ENCODE data around the gene HAS3.

Gene HAS3

DNA sequence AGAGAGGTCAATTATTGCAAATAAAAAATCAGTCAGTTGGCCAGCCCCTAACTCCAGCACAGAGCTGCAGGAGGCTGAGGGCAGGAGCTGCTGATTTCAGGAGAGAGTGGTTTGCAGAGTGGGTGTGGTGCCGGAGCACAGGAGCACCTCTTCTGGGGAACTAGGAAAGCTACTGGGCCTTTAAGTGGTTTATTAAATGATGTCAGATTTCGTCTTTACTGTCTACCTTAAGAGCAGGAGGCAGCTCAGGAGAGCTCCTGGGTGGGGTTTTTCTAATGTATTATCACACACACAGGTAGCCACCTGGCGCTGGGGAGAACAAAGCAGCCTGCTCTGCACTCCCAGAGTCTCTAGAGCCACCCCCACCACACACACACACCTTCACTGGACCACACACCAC lies 11.5 kb upstream of the HAS3 start:
- DNase-seq, result no peak

DNA sequence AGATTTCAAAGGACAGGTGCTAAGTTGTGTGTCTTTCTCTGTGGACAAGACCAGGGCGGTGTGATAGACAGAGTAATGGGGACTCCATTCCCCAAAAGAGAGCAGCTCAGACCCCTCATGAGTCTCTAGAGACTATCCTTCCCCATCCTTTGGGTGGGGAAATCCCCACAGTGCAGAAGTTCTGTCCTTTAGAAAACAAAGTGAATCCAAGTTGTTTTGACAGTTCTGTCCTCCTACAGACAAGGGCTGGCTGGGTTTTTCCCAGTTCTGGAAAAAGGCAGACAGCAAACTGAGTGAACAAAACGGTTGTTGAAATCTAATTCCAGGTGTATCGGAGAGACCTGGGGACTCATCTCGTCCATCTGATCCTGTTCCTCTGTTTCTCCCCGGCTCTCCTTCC lies 11.0 kb upstream of the HAS3 start:
- DNase-seq, result no peak

DNA sequence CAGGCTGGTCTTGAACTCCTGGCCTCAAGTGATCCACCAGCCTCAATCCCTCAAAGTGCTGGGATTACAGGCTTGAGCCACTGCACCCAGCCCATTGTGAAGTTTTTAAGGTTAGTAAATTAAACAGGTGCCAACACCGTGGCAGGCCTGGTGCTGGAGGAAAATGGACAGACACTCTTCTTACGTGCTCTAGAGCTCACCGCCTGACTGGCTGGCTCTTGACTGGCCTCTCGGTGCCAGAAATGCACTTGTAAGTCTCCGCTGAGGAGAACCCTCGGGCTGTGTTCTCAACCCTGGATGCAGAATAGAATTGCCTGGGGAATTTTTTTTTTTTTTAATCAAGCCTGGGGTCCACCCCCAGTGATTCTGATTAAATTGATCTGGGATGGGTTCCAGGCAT lies 10.3 kb upstream of the HAS3 start:
- no peak for DNase-seq

DNA sequence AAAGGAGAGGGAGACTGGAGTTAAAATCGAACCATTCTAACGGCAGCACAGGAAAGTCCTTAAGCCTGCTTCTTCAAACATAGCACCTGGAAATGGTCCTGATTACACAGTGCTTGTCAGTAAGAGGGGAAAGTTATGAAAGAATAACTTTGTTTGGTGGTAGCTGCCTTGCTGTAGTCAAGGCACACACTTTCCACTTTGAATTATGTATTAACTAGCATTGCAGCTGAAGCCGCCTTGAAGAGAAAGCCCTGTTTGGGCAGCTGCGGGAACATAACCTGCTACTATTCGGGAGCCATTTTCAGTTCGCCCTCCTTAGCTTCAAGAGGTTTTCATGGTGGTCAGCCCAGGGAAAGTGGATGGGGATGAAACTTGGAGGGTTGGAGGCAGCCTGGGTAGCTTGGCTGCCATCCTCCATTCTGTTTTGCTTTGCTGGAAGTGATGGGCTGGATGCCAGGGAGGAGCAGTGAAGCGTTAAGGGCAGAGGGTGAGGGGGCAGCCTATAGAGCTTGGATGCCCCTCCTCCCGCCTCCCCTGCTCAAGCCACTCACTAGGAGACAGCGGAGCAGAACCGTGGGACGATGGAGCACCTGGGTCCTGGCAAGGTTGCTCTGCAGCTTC lies 5.3 kb upstream of the HAS3 start:
- no peak for DNase-seq

DNA sequence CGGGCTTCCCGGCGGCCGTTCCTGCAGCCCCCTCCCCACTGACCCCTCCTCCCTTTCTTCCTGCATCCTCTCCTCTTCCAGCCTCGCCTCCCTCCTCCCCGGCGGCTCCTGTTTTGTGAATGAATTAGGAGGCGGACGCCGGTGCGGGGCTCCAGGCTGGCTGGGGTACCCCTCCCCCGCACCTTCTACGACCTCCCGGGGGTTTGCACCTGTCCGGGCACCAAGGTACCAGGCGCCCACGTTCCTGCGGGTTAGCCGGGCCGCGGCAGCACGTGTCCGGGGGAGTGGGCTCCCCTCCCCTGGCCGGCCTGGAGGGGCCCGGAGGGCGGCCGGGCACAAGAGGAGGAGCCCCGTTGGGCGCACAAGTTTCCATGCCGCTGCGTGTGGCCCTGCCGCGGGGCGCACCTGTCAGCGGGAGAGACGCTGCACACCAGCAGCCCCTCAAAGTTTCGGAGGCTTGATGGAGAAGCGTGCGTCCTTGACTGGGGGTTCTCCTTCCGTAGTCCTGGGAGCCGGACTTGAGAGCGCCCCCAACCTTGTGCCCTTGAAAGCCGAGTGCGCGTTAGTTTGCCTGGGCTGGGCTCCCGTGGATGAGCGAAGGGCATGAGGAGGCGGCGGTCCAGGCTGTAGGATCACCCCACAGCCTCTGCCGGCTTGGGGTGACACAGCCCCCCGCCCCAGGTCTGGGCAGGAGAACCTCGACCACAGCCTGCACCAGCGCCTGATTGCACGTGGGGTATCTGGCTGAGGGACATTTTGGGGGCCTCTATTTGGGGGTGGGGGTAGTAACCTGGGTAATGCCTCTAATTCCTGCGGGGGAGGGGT lies 1.2 kb downstream of the HAS3 start:
- DNase-seq, result no peak

DNA sequence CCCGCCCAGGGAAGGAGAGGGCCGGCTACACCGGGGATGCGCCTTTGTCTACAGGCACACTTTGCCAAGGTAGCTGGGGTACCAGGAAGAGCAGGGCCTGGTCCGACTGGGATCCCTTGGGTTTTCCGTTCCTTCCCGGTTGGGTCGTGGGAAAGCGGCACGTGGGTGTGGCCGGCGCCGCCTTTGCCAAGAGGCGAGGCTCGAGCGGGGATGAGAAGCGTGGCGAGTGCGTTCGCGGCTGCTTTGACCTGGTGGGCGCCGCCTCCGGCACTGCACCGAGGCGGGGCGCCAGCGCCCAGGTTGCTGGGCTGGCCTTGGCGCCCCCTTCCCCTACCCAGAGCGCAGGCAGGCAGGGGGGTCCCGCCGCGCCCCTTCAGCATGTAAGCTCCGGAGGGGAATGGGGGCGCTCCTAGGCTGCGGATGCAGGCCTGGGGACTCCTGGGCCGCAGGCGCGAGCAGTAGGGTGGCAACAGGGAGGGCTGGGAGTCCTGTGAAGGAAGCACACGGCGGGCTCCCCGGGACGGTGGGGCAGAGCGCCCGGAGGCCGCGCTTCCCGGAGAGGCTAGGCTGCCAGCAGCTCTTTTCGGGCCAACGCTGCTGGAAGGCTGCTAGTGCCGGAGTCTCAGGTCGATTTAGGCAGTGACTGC lies 2.0 kb downstream of the HAS3 start:
- DNase-seq, result no peak

DNA sequence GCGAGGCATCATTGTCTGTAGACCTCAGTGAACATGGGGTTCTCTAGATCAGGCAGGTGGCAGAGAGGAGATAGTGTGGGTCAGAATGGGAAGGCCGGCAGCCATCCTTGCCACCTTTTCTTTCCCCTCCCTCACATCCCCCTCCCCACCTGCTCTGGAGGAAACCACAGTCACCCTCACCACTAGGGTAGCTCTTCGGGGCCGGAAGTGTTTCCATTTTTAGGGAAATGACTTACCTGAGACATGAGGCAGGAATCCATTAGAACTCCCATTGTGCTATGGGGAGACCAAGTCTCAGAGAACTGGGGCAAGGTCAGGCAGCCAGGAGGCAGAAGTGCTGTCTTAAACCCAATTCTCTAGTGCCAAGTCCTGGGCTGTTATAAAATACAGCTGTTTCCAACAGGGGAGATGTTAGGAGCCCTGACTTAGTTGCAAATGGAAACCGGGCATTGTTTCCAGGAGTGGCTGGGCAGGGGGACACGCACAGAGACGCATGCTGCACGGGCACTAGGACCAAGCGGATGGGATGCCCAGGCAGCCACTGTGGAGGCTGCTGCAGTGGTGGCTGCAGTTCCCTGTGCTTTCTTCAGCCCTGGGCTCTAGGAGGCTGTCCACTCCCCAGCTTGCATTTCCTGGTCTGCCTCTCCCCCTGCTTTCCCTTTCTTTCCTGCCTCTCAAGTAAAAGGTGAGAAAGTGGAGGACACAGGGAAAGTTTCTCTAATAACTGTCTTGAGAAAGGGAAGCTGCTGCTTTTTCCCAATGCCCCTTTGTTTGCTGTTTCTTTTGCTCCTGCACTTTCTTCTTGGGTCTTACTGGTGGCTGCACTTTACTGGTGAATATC lies 2.8 kb downstream of the HAS3 start:
- DNase-seq, result no peak

DNA sequence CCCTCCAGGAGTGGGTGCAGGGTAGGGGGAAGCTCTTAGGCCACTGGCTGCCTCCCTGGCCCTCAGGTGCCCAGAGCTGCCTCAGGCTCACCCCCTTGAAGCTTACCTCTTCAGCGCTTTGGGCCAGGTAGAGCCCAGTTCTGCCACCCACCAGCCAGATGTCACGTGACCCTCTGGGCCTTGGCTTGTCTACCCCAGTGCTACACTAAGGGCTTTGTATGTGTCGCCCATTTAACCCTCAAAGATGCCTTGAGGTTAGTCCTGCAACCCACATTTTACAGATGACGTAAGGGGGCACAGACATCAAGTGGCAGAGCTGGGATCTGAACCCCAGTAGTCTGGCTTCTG lies 3.4 kb downstream of the HAS3 start:
- DNase-seq, result no peak

DNA sequence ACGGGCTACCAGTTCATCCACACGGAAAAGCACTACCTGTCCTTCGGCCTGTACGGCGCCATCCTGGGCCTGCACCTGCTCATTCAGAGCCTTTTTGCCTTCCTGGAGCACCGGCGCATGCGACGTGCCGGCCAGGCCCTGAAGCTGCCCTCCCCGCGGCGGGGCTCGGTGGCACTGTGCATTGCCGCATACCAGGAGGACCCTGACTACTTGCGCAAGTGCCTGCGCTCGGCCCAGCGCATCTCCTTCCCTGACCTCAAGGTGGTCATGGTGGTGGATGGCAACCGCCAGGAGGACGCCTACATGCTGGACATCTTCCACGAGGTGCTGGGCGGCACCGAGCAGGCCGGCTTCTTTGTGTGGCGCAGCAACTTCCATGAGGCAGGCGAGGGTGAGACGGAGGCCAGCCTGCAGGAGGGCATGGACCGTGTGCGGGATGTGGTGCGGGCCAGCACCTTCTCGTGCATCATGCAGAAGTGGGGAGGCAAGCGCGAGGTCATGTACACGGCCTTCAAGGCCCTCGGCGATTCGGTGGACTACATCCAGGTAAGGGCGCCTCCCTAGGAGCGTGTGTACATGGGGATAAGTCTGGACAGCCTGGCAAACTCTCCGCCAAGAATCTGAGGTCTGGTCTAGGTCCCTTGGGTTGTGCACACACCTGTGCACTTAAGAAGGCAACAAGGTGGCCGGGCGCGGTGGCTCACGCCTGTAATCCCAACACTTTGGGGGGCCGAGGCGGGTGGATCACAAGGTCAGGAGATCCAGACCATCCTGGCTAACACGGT lies 4.2 kb downstream of the HAS3 start:
- no peak for DNase-seq

DNA sequence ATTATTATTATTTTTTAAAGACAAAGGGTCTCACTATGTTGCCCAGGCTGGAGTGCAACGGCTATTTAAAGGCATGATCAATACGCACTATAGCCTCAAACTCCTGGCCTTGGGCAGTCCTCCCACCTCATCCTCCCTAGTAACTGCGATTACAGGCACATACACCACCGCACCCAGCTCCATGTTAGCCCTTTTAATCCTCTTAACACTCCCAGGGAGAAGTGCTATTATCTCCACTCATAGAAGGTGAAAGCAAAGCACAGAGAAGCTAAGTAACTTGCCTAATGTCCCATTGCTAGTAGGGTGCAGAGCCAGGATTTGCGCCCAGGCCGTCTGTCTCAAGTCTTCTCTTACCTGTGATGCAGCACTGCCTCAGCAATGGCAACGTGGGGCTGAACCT lies 5.0 kb downstream of the HAS3 start:
- no peak for DNase-seq

DNA sequence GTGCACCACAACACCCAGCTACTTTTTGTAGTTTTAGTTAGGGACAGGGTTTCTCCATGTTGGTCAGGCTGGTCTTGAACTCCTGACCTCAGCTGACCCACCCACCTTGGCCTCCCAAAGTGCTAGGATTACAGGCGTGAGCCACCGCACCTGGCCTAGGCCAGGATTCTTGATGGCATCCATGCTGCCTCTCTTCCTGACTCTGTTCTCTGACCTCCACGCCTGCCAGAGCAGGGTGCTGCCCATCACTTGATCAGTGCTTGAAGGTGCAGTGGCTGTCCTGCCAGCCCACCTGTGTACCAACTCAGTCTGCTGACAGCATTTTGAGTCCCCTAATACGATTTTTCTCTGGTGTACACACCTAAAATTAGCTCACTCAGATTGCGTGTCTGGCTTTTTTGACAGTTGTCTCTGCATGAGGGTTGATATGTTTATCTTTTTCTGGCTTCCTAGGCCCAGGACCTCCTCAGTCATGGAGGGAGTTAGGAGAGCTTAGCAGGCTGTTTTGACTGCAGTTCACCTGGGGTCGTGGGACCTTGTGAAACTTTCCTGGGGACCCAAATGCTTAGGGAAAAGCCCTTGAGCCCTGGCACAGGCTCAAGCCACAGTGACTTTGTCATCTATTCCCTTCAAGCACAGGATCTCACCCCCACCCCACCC lies 5.9 kb downstream of the HAS3 start:
- DNase-seq, result no peak

DNA sequence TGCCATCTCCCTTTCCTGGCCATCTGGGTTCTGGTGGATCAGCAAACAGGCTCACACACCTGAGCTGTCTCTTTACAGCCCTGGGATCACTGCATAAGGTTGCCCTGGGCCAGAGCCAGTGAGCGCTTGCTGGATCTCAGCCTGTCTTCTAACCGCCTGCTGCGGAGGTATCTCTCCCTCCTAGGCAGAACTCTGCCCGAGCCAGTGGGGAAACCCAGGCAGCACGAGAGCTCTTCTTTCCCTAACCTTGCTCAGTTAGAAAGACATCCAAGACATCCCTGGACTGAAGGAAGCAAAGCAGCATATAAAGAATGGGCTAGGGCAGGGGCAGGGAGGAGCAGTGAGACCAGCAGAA lies 6.4 kb downstream of the HAS3 start:
- no peak for DNase-seq

DNA sequence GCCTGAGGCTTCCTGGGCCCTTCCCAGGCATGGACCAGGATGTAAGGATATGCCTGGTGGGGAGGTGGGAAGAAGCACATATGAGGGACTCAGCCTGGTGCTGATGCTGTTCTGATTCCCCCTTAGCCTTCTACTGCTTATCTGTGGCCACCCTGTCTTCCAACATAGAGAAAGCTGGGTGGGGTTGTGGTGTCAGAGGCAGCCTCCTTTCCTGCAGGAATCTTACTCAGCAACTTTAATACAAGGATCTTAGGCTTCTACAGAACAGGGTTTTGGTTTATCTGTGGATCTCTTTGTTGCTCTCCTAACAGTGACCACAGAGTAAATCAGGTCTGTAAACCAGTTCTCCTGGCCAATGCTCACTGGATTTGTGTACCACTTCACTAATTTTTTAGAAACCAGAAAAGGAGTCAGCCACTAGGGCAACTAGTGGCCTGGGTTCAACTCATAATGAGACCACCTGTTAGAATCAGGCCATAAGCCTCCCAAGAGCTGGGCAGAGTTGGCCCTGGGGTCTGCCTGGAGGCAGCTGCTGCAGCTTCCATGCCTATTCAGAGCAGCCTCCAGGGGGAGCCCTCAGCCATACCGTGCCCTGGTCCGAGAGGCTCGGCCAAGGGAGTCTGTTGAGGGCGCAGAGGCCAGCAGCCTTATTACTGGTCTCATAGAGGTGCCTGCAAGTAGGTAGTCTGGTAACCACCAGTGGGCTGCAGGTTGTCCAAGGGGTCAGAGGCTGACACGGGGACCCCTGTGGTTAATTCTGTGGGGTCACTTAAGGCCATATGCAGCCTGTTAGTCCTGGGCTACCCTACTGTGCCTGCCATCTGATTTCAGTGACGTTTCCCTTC lies 7.1 kb downstream of the HAS3 start:
- DNase-seq, result peak; percentile 27

DNA sequence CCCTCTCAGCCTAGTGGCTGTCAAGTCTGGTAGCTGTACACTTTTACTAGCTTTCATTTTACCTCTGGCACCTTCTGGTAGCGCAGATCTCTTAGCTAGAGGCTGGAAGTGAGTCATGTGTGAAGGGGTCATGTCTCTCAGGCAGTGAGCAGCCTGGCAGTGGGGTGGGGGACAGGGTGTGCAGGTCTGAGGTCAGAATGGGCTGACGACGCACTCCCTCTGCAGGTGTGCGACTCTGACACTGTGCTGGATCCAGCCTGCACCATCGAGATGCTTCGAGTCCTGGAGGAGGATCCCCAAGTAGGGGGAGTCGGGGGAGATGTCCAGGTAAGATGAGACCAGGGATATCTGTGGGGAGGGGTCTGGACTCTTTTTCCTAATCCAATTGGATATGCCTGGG lies 7.8 kb downstream of the HAS3 start:
- no peak for DNase-seq

DNA sequence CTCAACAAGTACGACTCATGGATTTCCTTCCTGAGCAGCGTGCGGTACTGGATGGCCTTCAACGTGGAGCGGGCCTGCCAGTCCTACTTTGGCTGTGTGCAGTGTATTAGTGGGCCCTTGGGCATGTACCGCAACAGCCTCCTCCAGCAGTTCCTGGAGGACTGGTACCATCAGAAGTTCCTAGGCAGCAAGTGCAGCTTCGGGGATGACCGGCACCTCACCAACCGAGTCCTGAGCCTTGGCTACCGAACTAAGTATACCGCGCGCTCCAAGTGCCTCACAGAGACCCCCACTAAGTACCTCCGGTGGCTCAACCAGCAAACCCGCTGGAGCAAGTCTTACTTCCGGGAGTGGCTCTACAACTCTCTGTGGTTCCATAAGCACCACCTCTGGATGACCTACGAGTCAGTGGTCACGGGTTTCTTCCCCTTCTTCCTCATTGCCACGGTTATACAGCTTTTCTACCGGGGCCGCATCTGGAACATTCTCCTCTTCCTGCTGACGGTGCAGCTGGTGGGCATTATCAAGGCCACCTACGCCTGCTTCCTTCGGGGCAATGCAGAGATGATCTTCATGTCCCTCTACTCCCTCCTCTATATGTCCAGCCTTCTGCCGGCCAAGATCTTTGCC lies 9.0 kb downstream of the HAS3 start:
- DNase-seq, result no peak

DNA sequence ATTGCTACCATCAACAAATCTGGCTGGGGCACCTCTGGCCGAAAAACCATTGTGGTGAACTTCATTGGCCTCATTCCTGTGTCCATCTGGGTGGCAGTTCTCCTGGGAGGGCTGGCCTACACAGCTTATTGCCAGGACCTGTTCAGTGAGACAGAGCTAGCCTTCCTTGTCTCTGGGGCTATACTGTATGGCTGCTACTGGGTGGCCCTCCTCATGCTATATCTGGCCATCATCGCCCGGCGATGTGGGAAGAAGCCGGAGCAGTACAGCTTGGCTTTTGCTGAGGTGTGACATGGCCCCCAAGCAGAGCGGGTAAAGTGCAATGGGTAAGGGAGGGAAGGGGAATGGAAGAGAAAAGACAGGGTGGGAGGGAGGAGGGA lies 9.5 kb downstream of the HAS3 start:
- no peak for DNase-seq

DNA sequence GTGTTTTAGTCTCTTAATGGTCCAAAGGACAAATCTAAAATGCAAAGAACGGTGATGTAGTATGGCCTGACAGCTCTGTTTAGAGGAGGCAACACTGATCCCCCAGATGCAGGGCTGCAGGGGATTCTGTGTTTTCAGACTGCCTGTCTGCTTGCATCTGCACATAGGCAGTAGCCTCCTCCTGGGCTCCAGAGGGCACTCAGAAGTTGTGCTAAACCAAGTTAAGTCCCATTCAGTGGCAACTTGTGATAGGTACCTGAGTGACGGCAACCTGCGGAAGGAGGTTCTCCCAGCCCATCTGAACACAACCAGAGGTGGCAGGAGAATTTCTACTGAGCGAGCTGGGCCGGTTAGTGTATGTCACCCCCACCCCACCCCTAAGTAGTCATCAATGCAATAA lies 9.9 kb downstream of the HAS3 start:
- DNase-seq, result no peak

DNA sequence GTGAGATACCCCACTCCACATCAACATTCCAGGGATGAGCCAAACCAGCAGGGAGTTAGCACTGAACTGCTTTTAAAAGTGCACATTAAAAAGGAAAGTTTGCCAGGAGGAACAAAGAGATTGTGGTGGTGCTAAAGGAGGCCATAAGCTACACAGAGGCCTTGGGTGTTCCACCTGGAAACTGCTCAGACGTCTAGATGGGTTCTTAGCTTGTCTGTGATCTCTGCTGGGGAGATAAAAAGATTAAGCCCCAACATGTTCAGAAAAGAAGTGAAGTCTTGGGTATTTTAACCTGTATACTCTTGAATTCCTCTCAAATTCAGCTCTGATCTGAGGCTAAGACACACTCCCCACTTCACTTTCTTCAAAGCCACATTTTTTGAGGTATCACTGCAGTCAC lies 10.4 kb downstream of the HAS3 start:
- no peak for DNase-seq

DNA sequence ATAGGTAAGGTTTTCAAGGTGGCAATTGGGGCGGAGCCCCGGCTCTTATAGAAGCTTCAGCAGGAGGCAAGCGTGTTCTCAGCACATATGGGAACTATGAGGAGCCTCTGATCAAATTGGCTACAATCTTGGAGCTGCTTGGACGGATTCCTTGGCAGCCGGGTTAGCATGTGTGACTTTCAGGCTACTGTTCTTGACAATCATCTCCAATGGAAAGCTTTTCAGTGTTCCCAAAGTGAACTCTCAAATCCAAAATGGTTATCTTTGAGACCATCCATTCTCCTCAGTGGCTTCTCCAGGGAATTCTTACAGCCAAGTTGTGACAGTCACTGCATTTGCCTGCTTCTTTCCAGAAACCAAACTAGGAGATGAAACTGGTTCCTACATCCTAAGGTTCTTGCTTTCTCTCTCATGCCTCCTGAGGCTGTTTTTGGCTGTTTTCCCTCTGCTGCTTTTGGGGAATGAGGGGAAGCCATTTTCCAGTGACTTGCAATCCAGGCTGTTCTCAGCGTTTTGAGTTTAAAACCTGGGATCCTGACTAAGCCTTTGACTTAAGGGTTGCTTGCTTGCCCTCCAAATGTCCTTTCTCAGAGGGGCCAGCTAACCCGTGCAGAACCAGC lies 10.9 kb downstream of the HAS3 start:
- DNase-seq, result no peak

DNA sequence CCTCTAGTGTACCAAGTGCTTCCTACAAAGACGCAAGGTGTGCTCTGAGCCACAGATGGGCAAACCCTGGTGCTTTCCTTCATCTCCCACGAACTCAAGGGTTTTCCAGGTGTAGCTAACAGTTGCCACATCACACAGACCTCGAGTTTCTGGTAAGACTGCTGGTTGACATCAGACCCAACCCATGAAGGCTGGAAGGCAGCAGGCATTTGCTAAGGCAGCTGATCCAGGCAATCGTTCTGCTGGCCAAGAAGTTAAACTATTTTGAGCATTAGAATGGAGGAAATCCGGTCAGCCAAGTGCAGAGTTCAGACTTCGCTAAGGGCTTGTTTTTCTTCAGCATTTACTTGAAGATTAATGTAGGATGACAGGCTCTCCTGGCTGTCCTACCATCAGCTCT lies 11.5 kb downstream of the HAS3 start:
- DNase-seq, result no peak
